ENCODE data around the gene SYNDIG1.

SYNDIG1 gene

DNA sequence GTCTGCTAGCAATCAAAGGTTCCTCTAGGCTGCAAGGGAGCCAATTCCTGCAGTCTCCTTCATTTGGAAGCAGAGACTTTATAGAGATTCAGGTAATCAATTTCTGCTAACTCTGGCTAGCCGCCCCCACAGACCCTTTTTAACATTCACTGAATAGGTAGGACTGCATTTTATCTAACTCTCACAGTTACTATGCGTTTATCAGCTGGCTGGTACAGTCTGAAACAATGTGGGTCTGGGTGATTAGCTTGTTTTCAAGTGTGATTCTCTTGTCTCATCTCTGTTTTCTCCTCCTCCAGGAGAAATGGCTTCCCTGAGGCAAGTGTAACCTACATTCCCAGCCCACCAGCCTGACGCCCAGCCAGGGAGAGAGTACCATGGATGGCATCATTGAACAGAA, 73.3 kb downstream of the SYNDIG1 start:
- Histone ChIP-seq H3K4me3 (ENCODE audit: low read length) (no peak overlapping the region), H3K9ac (ENCODE audit: low read length) (no peak overlapping the region), H3K36me3 (ENCODE audit: control insufficient read depth, insufficient read depth, low read length) (no peaks in the 10 kb centered on the region), H3K9me3 (ENCODE audit: control insufficient read depth, low read length) (no peaks in the 10 kb centered on the region), H3K4me1 (ENCODE audit: control insufficient read depth, insufficient read depth, low read length) (no peaks in the 10 kb centered on the region), H3K27me3 (ENCODE audit: control insufficient read depth, insufficient read depth, low read length) (no peaks in the 10 kb centered on the region)

DNA sequence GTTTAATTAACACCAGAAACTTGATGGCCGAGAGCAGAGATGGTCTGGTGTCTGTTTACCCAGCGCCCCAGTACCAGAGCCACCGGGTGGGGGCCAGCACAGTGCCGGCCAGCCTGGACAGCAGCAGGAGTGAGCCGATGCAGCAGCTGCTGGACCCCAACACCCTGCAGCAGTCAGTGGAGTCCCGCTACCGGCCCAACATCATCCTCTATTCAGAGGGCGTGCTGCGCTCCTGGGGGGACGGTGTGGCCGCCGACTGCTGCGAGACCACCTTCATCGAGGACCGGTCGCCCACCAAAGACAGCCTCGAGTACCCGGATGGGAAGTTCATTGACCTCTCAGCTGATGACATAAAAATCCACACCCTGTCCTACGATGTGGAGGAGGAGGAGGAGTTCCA, 73.7 kb downstream of the SYNDIG1 start:
- Histone ChIP-seq H3K9me3 (ENCODE audit: control insufficient read depth, low read length) (no peaks in the 10 kb centered on the region), H3K4me3 (ENCODE audit: low read length) (no peak overlapping the region), H3K27me3 (ENCODE audit: control insufficient read depth, insufficient read depth, low read length) (no peaks in the 10 kb centered on the region)

GRCh38 chr20:24543741-24544140, 74.3 kb downstream of the SYNDIG1 start:
- Histone ChIP-seq H3K9me3 (ENCODE audit: control insufficient read depth, low read length) (no peaks in the 10 kb centered on the region), H3K4me1 (ENCODE audit: control insufficient read depth, insufficient read depth, low read length) (no peaks in the 10 kb centered on the region), H3K9ac (ENCODE audit: low read length) (no peak overlapping the region), H3K36me3 (ENCODE audit: control insufficient read depth, insufficient read depth, low read length) (no peaks in the 10 kb centered on the region), H3K4me3 (ENCODE audit: low read length) (no peak overlapping the region), H3K27me3 (ENCODE audit: control insufficient read depth, insufficient read depth, low read length) (no peaks in the 10 kb centered on the region)

More for the DNA sequence above, 73.7 kb downstream of the SYNDIG1 start:
- H3K4me1 ChIP-seq (ENCODE audit: control insufficient read depth, insufficient read depth, low read length): no peaks in the 10 kb centered on the region
- H3K36me3 ChIP-seq (ENCODE audit: control insufficient read depth, insufficient read depth, low read length): no peaks in the 10 kb centered on the region
- no peak overlapping the region for H3K9ac ChIP-seq (ENCODE audit: low read length)

- H3K4me1 ChIP-seq (ENCODE audit: control insufficient read depth, insufficient read depth, low read length): no peaks in the 10 kb centered on the region
- H3K9me3 ChIP-seq (ENCODE audit: control insufficient read depth, low read length): no peaks in the 10 kb centered on the region
- H3K4me3 ChIP-seq (ENCODE audit: low read length): no peak overlapping the region
- no peaks in the 10 kb centered on the region for H3K36me3 ChIP-seq (ENCODE audit: control insufficient read depth, insufficient read depth, low read length)
- no peak overlapping the region for H3K9ac ChIP-seq (ENCODE audit: low read length)
- H3K27me3 ChIP-seq (ENCODE audit: control insufficient read depth, insufficient read depth, low read length): no peaks in the 10 kb centered on the region
These were observed 74.9 kb downstream of the SYNDIG1 start for GRCh38 chr20:24544371-24544770.

GRCh38 chr20:24545168-24545567, 75.7 kb downstream of the SYNDIG1 start:
- no peaks in the 10 kb centered on the region for H3K9me3 ChIP-seq (ENCODE audit: control insufficient read depth, low read length)
- H3K27me3 ChIP-seq (ENCODE audit: control insufficient read depth, insufficient read depth, low read length): no peaks in the 10 kb centered on the region
- H3K9ac ChIP-seq (ENCODE audit: low read length): no peak overlapping the region
- H3K4me3 ChIP-seq (ENCODE audit: low read length): no peak overlapping the region
- H3K36me3 ChIP-seq (ENCODE audit: control insufficient read depth, insufficient read depth, low read length): no peaks in the 10 kb centered on the region
- no peaks in the 10 kb centered on the region for H3K4me1 ChIP-seq (ENCODE audit: control insufficient read depth, insufficient read depth, low read length)

- Histone ChIP-seq H3K36me3 (ENCODE audit: control insufficient read depth, insufficient read depth, low read length) (no peaks in the 10 kb centered on the region), H3K9ac (ENCODE audit: low read length) (no peak overlapping the region), H3K4me1 (ENCODE audit: control insufficient read depth, insufficient read depth, low read length) (no peaks in the 10 kb centered on the region), H3K4me3 (ENCODE audit: low read length) (no peak overlapping the region), H3K27me3 (ENCODE audit: control insufficient read depth, insufficient read depth, low read length) (no peaks in the 10 kb centered on the region), H3K9me3 (ENCODE audit: control insufficient read depth, low read length) (no peaks in the 10 kb centered on the region)
These were observed 76.9 kb downstream of the SYNDIG1 start for GRCh38 chr20:24546232-24546892.

GRCh38 chr20:24547967-24548366, 78.5 kb downstream of the SYNDIG1 start:
- H3K36me3 ChIP-seq (ENCODE audit: control insufficient read depth, insufficient read depth, low read length): no peaks in the 10 kb centered on the region
- H3K4me3 ChIP-seq (ENCODE audit: low read length): no peak overlapping the region
- no peaks in the 10 kb centered on the region for H3K9me3 ChIP-seq (ENCODE audit: control insufficient read depth, low read length)
- no peaks in the 10 kb centered on the region for H3K4me1 ChIP-seq (ENCODE audit: control insufficient read depth, insufficient read depth, low read length)
- H3K27me3 ChIP-seq (ENCODE audit: control insufficient read depth, insufficient read depth, low read length): no peaks in the 10 kb centered on the region
- H3K9ac ChIP-seq (ENCODE audit: low read length): no peak overlapping the region

GRCh38 chr20:24559114-24559732, 89.8 kb downstream of the SYNDIG1 start:
- H3K27me3 ChIP-seq (ENCODE audit: control insufficient read depth, insufficient read depth, low read length): no peaks in the 10 kb centered on the region
- no peaks in the 10 kb centered on the region for H3K4me1 ChIP-seq (ENCODE audit: control insufficient read depth, insufficient read depth, low read length)
- H3K9ac ChIP-seq (ENCODE audit: low read length): no peak overlapping the region
- H3K36me3 ChIP-seq (ENCODE audit: control insufficient read depth, insufficient read depth, low read length): no peaks in the 10 kb centered on the region
- H3K9me3 ChIP-seq (ENCODE audit: control insufficient read depth, low read length): no peaks in the 10 kb centered on the region
- H3K4me3 ChIP-seq (ENCODE audit: low read length): no peak overlapping the region

DNA sequence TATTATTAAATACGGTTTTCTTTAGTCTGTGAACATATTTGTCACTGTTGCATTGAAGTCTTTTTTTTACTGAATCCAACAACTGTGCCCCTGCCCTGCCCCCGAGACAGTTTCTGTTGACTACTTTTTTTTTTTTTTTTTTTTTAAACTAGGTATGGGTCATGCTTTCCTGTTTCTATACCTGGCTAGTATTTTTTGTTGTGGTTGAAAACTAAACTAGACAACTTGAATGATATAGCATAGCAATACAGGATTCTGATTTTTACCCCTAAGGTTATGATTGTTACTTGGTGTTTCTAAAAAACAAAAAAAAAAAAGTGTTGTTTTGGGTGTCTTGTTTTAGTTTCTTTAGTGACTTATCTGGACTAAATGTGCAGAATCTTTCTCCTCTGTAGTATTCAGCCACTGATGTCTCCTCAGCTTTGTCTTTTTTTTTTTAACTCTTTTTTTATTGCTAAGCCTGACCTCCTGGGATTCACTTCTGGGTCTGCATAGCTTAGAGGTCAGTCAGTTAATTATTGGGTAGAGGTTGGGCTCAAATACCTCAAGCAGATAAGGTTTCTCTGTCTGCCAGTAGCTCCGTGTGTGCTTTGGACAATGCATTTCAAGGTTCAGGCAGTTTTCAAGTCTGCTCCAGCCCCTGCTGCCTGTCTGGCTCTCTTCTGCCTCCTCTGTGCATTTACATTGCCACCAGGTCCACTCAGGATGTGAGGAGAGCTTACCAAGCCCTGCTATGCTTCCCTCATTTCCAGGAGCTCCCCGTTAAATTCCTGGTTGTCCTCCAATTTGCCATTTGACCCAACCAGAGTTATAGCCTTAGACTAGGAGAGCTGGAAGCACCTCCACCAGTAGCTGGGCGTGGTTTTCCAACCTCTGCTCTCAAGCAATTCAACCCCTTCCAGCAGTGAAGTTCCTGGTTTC, 91.4 kb downstream of the SYNDIG1 start:
- no peaks in the 10 kb centered on the region for H3K9me3 ChIP-seq (ENCODE audit: control insufficient read depth, low read length)
- H3K9ac ChIP-seq (ENCODE audit: low read length): no peak overlapping the region
- no peaks in the 10 kb centered on the region for H3K36me3 ChIP-seq (ENCODE audit: control insufficient read depth, insufficient read depth, low read length)
- no peaks in the 10 kb centered on the region for H3K4me1 ChIP-seq (ENCODE audit: control insufficient read depth, insufficient read depth, low read length)
- no peak overlapping the region for H3K4me3 ChIP-seq (ENCODE audit: low read length)
- H3K27me3 ChIP-seq (ENCODE audit: control insufficient read depth, insufficient read depth, low read length): no peaks in the 10 kb centered on the region

DNA sequence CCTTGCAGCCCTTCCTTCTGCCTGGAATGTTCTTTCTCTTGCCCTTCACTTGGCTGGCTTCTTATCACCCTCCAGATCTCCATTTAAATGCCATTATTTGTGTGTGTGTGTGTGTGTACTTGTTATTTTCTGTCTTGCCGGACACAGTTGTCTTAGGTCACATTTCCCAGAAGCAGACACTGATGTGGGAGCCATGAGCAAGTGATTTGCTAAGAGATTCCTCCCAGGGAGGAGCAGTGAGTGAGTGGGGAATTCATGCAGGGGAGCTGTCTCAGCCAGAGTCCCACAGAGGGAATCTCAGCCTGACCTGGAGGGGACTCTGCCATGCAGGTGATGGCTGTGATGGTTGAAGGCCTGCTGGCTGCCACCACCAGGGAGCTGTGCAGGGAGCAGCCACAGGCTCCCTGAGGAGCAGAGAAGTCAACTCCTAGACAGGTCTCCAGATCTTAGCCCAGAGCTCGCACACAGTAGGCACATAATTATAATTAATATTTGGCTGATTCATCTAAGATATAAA, 96.5 kb downstream of the SYNDIG1 start:
- H3K36me3 ChIP-seq (ENCODE audit: control insufficient read depth, insufficient read depth, low read length): no peaks in the 10 kb centered on the region
- no peaks in the 10 kb centered on the region for H3K27me3 ChIP-seq (ENCODE audit: control insufficient read depth, insufficient read depth, low read length)
- no peak overlapping the region for H3K4me3 ChIP-seq (ENCODE audit: low read length)
- no peaks in the 10 kb centered on the region for H3K4me1 ChIP-seq (ENCODE audit: control insufficient read depth, insufficient read depth, low read length)
- no peak overlapping the region for H3K9ac ChIP-seq (ENCODE audit: low read length)
- H3K9me3 ChIP-seq (ENCODE audit: control insufficient read depth, low read length): no peaks in the 10 kb centered on the region

- Histone ChIP-seq H3K36me3 (ENCODE audit: control insufficient read depth, insufficient read depth, low read length) (no peaks in the 10 kb centered on the region), H3K4me1 (ENCODE audit: control insufficient read depth, insufficient read depth, low read length) (no peaks in the 10 kb centered on the region), H3K9me3 (ENCODE audit: control insufficient read depth, low read length) (no peaks in the 10 kb centered on the region), H3K27me3 (ENCODE audit: control insufficient read depth, insufficient read depth, low read length) (no peaks in the 10 kb centered on the region), H3K9ac (ENCODE audit: low read length) (no peak overlapping the region), H3K4me3 (ENCODE audit: low read length) (no peak overlapping the region)
These were observed 97.2 kb downstream of the SYNDIG1 start for GRCh38 chr20:24566656-24567055.

- Histone ChIP-seq H3K9me3 (ENCODE audit: control insufficient read depth, low read length) (no peaks in the 10 kb centered on the region), H3K4me3 (ENCODE audit: low read length) (no peak overlapping the region), H3K4me1 (ENCODE audit: control insufficient read depth, insufficient read depth, low read length) (no peaks in the 10 kb centered on the region), H3K36me3 (ENCODE audit: control insufficient read depth, insufficient read depth, low read length) (no peaks in the 10 kb centered on the region), H3K27me3 (ENCODE audit: control insufficient read depth, insufficient read depth, low read length) (no peaks in the 10 kb centered on the region), H3K9ac (ENCODE audit: low read length) (no peak overlapping the region)
These were observed 98.1 kb downstream of the SYNDIG1 start for GRCh38 chr20:24567508-24567907.
